ENCODE results near the gene DGCR2.

GRCh38 chr22:18994701-18995326 is 127.4 kb downstream of the DGCR2 start:
- TF ChIP-seq CTCF (IDR thresholded peaks at IDR 0.05; ENCODE audit: insufficient read depth, low read length, poor library complexity, severe bottlenecking) (no peak), EZH2phosphoT487 (conservative IDR thresholded peaks at IDR 0.05; ENCODE audit: low read length) (no peak)
